Kidney (tissue), 14 donors: Measurements from ENCODE around the gene CWC22. TPM values are rescaled to one million over a fixed set of nuclear protein-coding genes. Genes with fewer than 3 reads are reported as not detected.

Experiments used
- DNase-seq, 5 donors: peaks; one replicate each; pipeline ENCODE4 v3.0.0-alpha.2; 2013 to 2020
- FAIRE-seq: peaks from 2 replicates; lab custom pipeline; 2012; peaks lifted over from hg19 to GRCh38; lab: Jason Lieb, UNC
- H3K27ac ChIP-seq, 2 donors: one replicate each; pipeline ENCODE4 v1.7.0; 2013; ENCODE audit warnings: low read depth in 2 of 2, low read length in 2 of 2, inconsistent platforms in 1 of 2
- H3K27me3 ChIP-seq: one replicate; pipeline ENCODE4 v1.7.1; 2013; ENCODE audit warnings: low read length, inconsistent platforms; ENCODE audit not compliant: control insufficient read depth, insufficient read depth
- H3K36me3 ChIP-seq, 3 donors: one replicate each; pipeline versions ENCODE4 v1.7.0 to v1.7.1; 2013; ENCODE audit warnings: low read length in 3 of 3, control low read depth in 1 of 3, inconsistent platforms in 1 of 3; ENCODE audit not compliant: insufficient read depth in 3 of 3, control insufficient read depth in 2 of 3
- H3K4me1 ChIP-seq, 3 donors: one replicate each; pipeline versions ENCODE4 v1.7.0 to v1.7.1; 2013; ENCODE audit warnings: low read length in 3 of 3, inconsistent platforms in 1 of 3, low read depth in 1 of 3; ENCODE audit not compliant: control insufficient read depth in 2 of 3, insufficient read depth in 2 of 3
- H3K4me3 ChIP-seq, 3 donors: one replicate each; pipeline versions ENCODE4 v1.7.0 to v1.8.1; 2013; ENCODE audit warnings: low read length in 3 of 3, control low read depth in 1 of 3, inconsistent platforms in 1 of 3
- H3K9ac ChIP-seq, 3 donors: one replicate each; pipeline versions ENCODE4 v1.7.0 to v1.7.1; 2013; ENCODE audit warnings: low read length in 3 of 3, control low read depth in 1 of 3, inconsistent platforms in 1 of 3
- H3K9me3 ChIP-seq, 3 donors: one replicate each; pipeline versions ENCODE4 v1.7.0 to v1.7.1; 2013; ENCODE audit warnings: low read length in 3 of 3, control low read depth in 1 of 3, inconsistent platforms in 1 of 3; ENCODE audit not compliant: control insufficient read depth in 2 of 3, insufficient read depth in 1 of 3
- CTCF ChIP-seq: IDR thresholded peaks from 3 replicates; pipeline ENCODE4 v1.5.1; 2012; ENCODE audit warnings: mild to moderate bottlenecking, moderate library complexity, borderline replicate concordance; ENCODE audit not compliant: insufficient read depth; ENCODE audit errors: extremely low read depth
- intact Hi-C: fragments of 100-400 bp; cut with DNase I; formaldehyde crosslinking; loops from one replicate; pipeline ENCODE4 v1.11.1; 2022
- polyA plus RNA-seq: library from polyadenylated mRNA; stranded (reverse); fragments of 350-450 nt; fragmentation: Illumina TruSeq; extraction: RNeasy Lipid Tissue Mini Kit (QIAGEN cat#74804); gene quantifications from one replicate; pipeline ENCODE4 v1.2.3, GENCODE V29; 2014; ENCODE audit warnings: low read depth, low replicate concordance; ENCODE audit not compliant: insufficient read depth
- total RNA-seq: library from RNA; stranded (reverse); fragmentation: NEBNext Ultra II Directional; extraction: Animal tissue kit (Norgen Biotek cat#: 25700); gene quantifications from one replicate; pipeline ENCODE4 v1.2.1, GENCODE V29; 2021
- donor health status: control.
- donor health status: control.
- donor health status: control.
- donor health status: control.
- donor health status: control.
- donor health status: DM: yes; HTN: yes; CAD: no.
- donor health status: Normal renal cell carcinoma (clear cell type).

The CWC22 gene
- total and polyA plus RNA-seq, 2 donors from 2014 or later: 10.3 to 20.6 TPM

- DNase-seq (no peak), FAIRE-seq (no peak)
- H3K4me1 ChIP-seq: no peaks in the 10 kb centered on the region
- intact Hi-C loops: no loop called here
- H3K36me3 ChIP-seq: no peaks in the 10 kb centered on the region
- H3K9ac ChIP-seq: no peak overlapping the region
- H3K9me3 ChIP-seq: peaks cover 0 to 2% (median 0%) of the 10 kb centered on the region in 3 donors
- no peak overlapping the region for H3K27ac ChIP-seq
- no peaks in the 10 kb centered on the region for H3K27me3 ChIP-seq
- H3K4me3 ChIP-seq: no peak overlapping the region
- TF ChIP-seq CTCF: no peak
Observed at GRCh38 chr2:180029575-180029974, 22.5 kb upstream of the CWC22 start.

DNA sequence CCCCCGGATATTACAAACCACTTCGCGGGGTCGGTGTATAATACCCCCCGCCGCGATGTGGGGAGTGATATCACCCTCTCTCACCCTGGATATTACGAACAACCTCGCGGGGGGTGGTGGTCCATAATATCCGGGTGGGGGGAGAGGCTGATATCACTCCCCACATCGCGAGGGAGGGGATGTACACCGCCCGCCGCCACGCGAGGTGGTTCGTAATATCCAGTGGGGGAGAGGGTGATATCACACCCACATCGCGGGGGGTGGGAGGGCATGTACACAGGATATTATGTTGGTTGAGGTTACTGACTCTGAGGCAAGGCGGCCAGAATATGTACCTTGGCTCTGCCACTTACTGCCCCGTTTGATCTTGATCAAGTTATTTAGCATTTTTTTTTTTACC lies 14.8 kb upstream of the CWC22 start:
- Histone ChIP-seq H3K4me1 (no peaks in the 10 kb centered on the region), H3K4me3 (no peak overlapping the region), H3K27me3 (no peaks in the 10 kb centered on the region), H3K36me3 (no peaks in the 10 kb centered on the region), H3K9me3 (no peaks in the 10 kb centered on the region), H3K27ac (no peak overlapping the region), H3K9ac (no peak overlapping the region)
- DNase-seq (peak in 1 of 5 donors; percentile 54), FAIRE-seq (no peak)
- intact Hi-C loops: no loop called here
- no peak for TF ChIP-seq CTCF

GRCh38 chr2:180017784-180018183 lies 10.7 kb upstream of the CWC22 start:
- no peak for TF ChIP-seq CTCF
- no peaks in the 10 kb centered on the region for H3K27me3 ChIP-seq
- H3K4me1 ChIP-seq: no peaks in the 10 kb centered on the region
- no peak for DNase-seq
- H3K4me3 ChIP-seq: no peak overlapping the region
- H3K9ac ChIP-seq: no peak overlapping the region
- FAIRE-seq: no peak
- intact Hi-C loops: no loop called here
- no peaks in the 10 kb centered on the region for H3K9me3 ChIP-seq
- no peaks in the 10 kb centered on the region for H3K36me3 ChIP-seq
- no peak overlapping the region for H3K27ac ChIP-seq

- Histone ChIP-seq H3K36me3 (no peaks in the 10 kb centered on the region), H3K9ac (no peak overlapping the region), H3K27me3 (no peaks in the 10 kb centered on the region), H3K27ac (no peak overlapping the region), H3K4me1 (no peaks in the 10 kb centered on the region), H3K9me3 (no peaks in the 10 kb centered on the region), H3K4me3 (no peak overlapping the region)
- no peak for TF ChIP-seq CTCF
- DNase-seq (no peak), FAIRE-seq (no peak)
- intact Hi-C loops: no loop called here
Observed at GRCh38 chr2:180016937-180017336, 9.8 kb upstream of the CWC22 start.
